Right kidney (tissue), 9 donors: ENCODE measurements around the gene OR5P2.
"Not testable (repeated sequence)": the region's sequence is repeated elsewhere in the genome, so short reads cannot be mapped to it uniquely, and the experiment has no call there.

ENCODE experiments used
- DNase-seq: peaks from one replicate; pipeline ENCODE4 v3.0.0-alpha.2; 2016
- long read RNA-seq, 8 donors: transcript quantifications; one replicate each; lab custom pipeline, GENCODE V29; 2026

The OR5P2 gene
- long read RNA-seq, donor 1 = 0 reads
- long read RNA-seq, donor 2 = 0 reads
- long read RNA-seq, donor 3 = 0 reads
- long read RNA-seq, donor 4 = 0 reads
- long read RNA-seq, donor 5 = 0 reads
- long read RNA-seq, donor 6 = 0 reads
- long read RNA-seq, donor 7 = 0 reads
- long read RNA-seq, donor 8 = 0 reads

- no peak for DNase-seq
These were observed at the start of gene OR5P2 for GRCh38 chr11:7796842-7797241. OR5P2 (minus strand) TSS chr11:7796942; CDS start chr11:7796942, 0 bp downstream.

- DNase-seq = no peak
These were observed 49.3 kb upstream of the OR5P2 start for GRCh38 chr11:7846003-7846402.

DNA sequence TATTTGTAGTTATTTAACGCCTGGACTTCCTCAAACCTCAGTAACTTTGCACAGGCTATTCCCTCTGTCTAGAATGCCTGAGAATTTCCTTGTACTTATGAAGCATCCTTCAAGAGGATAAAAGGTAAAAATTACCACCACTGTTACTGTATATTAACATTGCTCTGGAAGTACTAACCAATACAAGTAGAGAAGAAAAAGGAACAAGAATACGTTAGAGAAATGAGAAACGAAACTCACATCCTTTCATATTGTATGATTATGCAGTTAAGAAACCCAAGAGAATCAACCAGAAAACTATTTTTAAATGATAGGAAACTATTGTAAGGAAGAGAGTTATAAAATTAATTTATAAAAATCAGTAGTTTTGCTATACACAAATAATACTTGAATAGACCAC lies 48.2 kb upstream of the OR5P2 start:
- no peak for DNase-seq

- DNase-seq = no peak
These were observed 47.8 kb upstream of the OR5P2 start for GRCh38 chr11:7844521-7844920.

DNA sequence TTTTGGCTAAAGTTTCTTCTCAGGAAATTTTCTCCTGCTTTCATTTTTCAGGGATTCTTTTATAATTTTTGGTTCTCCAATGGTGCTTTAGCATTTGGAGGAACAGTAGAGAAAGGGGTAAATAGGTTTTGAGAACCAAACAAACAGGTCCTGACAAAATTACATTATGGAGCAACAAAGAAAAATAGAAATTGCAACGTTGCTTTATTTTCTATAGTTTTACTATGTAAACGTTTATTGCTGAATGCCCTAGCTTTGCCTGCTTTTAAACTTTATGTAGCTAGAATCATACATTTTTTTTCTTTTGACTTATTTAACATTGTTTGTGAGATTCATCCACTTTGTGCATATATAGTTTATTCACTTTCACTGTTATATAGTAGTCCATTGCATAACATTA lies 43.8 kb upstream of the OR5P2 start:
- DNase-seq = no peak

DNA sequence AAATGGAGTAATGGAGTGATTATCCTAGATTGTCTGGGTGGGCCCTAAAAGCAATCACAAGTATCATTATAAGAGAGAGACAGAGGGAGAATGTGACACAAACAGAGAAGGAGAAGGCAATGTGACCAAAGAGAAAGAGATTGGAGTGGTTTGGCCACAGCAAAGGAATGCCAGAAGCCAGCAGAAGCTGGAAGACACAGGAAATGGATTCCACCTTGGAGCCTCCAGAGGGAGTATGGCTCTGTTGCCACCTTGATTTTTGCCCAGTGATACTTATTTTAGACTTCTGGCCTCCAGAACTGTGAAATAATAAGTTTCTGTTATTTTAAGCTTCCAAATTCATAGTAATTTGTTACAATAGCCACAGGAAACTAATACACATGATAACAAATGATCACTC lies 36.8 kb upstream of the OR5P2 start:
- DNase-seq = no peak

GRCh38 chr11:7830740-7831139 lies 34.0 kb upstream of the OR5P2 start, which contains the start of gene OR5P3:
OR5P3 (minus strand) TSS chr11:7830840.
- DNase-seq = no peak

GRCh38 chr11:7826324-7826723 lies 29.6 kb upstream of the OR5P2 start:
- no peak for DNase-seq

DNA sequence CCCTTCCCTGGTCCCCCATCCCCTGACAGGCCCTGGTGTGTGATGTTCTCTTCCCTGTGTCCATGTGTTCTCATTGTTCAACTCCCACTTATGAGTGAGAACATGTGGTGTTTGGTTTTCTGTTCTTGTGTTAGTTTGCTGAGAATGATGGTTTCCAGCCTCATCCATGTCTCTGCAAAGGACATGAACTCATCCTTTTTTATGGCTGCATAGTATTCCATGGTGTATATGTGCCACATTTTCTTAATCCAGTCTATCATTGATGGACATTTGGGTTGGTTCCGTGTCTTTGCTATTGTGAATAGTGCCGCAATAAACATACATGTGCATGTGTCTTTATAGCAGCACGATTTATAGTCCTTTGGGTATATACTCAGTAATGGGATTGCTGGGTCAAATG lies 23.7 kb upstream of the OR5P2 start:
- DNase-seq = not testable (repeated sequence)

GRCh38 chr11:7814897-7815296 lies 18.2 kb upstream of the OR5P2 start:
- not testable (repeated sequence) for DNase-seq

DNA sequence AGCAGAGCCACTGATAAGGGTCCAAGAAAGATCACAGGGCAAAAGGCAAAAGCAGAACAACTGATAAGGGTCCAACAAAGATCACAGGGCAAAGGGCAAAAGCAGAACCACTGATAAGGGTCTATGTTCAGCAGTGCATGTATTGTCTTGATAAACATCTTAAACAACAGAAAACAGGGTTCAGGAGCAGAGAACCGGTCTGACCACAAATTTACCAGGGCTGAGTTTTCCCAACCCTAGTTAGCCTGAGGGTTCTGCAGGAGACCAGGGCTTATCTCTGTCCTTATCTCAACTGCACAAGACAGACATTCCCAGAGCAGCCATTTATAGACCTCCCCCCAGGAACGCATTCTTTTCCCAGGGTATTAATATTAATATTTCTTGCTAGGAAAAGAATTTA lies 13.6 kb upstream of the OR5P2 start:
- DNase-seq = not testable (repeated sequence)

DNA sequence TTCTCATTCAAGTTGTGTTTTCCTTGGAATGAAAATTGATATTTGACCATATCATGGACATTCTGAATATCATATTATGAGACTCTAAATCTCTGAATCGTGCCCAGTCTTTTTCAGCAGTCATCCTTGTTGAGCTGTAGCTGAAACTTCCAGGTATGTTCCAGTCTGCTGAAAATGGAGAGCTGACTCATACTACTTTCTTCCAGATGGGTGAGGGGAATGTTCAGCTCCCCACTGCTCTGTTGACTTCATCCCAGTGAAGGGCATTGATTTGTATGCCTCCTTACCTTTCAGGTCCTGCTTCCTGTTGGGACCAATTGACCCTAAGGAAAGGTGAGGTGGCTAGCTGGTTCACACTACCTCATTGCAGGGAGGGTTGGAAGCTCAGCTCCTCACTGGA lies 3.5 kb downstream of the OR5P2 start:
- DNase-seq = no peak

DNA sequence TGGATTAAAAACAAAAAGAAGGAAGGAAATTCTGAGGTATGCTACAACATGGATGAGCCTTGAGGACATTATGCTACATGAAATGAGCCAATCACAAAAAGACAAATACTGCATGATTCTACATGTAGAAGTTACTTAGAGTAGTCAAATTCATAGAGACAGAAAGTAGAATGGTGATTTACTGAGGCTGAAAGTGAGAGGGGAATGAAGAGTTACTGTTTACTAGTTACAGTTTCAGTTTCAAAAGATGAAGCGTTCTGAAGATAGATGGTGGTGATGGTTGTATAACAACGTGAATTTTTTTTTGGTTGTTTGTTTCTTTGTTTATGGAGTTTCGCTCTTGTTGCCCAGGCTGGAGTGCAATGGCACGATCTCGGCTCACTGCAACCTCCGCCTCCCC lies 9.5 kb downstream of the OR5P2 start:
- no peak for DNase-seq

GRCh38 chr11:7775689-7776088 lies 21.1 kb downstream of the OR5P2 start:
- no peak for DNase-seq

DNA sequence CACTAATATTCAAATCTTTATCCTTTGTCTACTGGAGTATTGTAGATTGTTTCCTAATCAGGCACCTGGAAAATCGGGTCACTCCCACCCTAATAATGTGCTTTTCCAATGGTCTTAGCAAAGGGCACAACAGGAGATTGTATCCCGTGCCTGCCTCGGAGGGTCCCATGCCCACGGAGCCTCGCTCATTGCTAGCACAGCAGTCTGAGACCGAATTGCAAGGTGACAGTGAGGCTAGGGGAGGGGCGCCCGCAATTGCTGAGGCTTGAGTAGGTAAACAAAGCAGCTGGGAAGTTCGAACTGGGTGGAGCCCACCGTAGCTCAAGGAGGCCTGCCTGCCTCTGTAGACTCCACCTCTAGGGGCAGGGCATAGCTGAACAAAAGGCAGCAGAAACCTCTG lies 32.4 kb downstream of the OR5P2 start:
- DNase-seq = not testable (repeated sequence)

- no peak for DNase-seq
These were observed 37.7 kb downstream of the OR5P2 start for GRCh38 chr11:7759010-7759409.

GRCh38 chr11:7749456-7749855 lies 47.3 kb downstream of the OR5P2 start:
- no peak for DNase-seq
